ENCODE data around the gene POLR2F.
"Not testable (repeated sequence)": the region's sequence is repeated elsewhere in the genome, so short reads cannot be mapped to it uniquely, and the experiment has no call there.

Gene POLR2F

DNA sequence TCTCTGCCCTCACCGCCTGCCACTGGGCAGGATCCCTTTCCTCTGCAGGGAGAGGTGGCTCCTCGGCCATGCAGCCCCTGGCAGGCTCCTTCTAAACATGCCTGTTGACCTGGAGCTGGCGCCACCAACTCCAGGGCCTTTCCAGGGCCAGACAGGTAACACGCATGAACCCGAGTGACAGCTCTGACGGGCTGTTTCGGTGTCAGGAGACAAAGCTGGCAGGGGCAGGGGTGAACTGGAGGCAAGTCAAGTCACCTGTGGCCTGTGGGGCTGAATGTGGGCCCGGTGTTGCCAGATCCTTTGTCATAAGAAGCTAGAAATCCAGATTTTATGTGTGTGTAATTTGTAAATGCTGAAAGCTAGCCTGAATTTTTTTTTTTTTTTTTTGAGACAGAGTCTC is 11.4 kb upstream of the POLR2F start:
- Mint-ChIP-seq H3K27me3 (ENCODE audit: low read depth) (no peaks in the 10 kb centered on the region), H3K36me3 (ENCODE audit: low read depth) (peaks cover 20% of the 10 kb centered on the region), H3K9me3 (no peaks in the 10 kb centered on the region), H3K27ac (no peak overlapping the region), H3K4me3 (no peak overlapping the region), H3K4me1 (no peaks in the 10 kb centered on the region)
- TF ChIP-seq, protein P1, sequence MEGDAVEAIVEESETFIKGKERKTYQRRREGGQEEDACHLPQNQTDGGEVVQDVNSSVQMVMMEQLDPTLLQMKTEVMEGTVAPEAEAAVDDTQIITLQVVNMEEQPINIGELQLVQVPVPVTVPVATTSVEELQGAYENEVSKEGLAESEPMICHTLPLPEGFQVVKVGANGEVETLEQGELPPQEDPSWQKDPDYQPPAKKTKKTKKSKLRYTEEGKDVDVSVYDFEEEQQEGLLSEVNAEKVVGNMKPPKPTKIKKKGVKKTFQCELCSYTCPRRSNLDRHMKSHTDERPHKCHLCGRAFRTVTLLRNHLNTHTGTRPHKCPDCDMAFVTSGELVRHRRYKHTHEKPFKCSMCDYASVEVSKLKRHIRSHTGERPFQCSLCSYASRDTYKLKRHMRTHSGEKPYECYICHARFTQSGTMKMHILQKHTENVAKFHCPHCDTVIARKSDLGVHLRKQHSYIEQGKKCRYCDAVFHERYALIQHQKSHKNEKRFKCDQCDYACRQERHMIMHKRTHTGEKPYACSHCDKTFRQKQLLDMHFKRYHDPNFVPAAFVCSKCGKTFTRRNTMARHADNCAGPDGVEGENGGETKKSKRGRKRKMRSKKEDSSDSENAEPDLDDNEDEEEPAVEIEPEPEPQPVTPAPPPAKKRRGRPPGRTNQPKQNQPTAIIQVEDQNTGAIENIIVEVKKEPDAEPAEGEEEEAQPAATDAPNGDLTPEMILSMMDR (IDR thresholded peaks at IDR 0.05; ENCODE audit: unreplicated experiment in 3 of 3) = no peak

DNA sequence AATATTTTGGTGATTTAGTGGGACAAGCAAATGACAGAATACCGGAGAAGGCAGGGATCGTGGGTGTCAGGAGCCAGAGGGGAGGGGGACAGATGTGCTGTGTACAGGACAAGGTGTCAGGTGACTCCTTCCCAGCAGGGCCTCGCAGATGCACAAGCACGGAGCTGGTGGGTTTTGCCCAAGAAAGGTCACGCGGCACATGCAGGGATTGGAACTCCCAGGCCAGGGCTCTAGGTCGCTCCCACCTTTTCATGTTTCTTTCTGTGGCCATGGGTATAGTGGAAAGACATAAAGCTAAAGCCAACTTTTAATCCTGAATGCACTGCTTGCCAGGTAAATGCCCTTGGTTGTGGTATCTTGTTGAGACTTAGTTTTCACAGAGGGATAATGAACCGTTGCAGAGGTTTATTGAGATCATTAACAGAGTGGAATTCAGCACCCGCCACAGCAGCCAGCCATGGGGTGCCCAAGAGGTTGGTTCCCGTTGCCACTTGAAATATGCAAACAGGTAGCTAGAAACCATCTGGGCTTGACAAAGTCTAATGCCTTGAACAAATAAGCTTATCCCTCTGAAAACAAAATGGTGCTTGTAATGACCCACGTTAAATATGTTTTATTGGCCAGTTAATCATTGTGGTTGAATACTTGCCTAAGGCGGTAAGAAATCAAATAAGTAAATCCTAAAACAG is 10.2 kb upstream of the POLR2F start:
- peak overlapping the region; percentile 51 to 81 (median 63) for H3K27ac Mint-ChIP-seq
- H3K4me3 Mint-ChIP-seq = no peak overlapping the region
- H3K4me1 Mint-ChIP-seq = no peaks in the 10 kb centered on the region
- peaks cover 13% of the 10 kb centered on the region for H3K36me3 Mint-ChIP-seq (ENCODE audit: low read depth)
- no peaks in the 10 kb centered on the region for H3K9me3 Mint-ChIP-seq
- no peaks in the 10 kb centered on the region for H3K27me3 Mint-ChIP-seq (ENCODE audit: low read depth)
- TF ChIP-seq, protein P1 (IDR thresholded peaks at IDR 0.05; ENCODE audit: unreplicated experiment in 3 of 3) = no peak

DNA sequence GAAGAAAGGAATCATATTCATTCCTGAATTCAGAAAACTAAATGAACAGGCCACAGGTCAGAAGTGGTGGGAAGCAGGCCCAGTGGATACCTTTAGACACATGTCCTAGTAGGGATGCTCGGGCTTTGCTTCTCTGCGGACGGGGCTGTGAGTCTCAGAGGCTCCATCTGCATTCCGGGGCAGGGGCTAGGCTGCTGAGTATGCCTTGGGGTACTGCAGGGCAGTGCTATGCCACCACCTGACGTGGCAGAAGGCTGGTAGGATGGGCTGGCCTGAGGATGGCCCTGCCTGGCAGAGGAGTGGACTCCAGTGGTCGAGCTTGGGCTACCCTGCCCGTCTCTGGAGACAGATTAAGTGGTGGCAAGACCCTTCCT is 9.7 kb upstream of the POLR2F start:
- H3K4me1 Mint-ChIP-seq = no peaks in the 10 kb centered on the region
- H3K4me3 Mint-ChIP-seq = no peak overlapping the region
- H3K36me3 Mint-ChIP-seq (ENCODE audit: low read depth) = peaks cover 13% of the 10 kb centered on the region
- no peaks in the 10 kb centered on the region for H3K9me3 Mint-ChIP-seq
- peak overlapping the region; percentile 51 to 81 (median 63) for H3K27ac Mint-ChIP-seq
- H3K27me3 Mint-ChIP-seq (ENCODE audit: low read depth) = no peaks in the 10 kb centered on the region
- TF ChIP-seq, protein P1 (IDR thresholded peaks at IDR 0.05; ENCODE audit: unreplicated experiment in 3 of 3) = no peak

DNA sequence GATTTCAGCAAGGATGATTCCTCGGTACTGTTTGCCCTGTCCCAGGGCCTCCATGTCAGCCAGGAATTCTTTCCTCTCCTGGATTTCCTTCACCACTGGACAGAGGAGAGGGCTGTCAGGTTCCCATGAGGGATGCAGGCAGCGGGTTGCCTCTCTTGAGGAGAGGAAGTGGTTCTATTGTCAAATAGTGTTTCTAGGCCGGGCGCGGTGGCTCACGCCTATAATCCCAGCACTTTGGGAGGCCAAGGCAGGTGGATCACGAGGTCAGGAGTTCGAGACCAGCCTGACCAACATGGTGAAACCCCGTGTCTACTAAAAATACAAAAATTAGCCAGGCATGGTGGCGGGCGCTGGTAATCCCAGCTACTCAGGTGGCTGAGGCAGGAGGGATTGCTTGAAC is 9.1 kb upstream of the POLR2F start:
- not testable (repeated sequence) for H3K27ac Mint-ChIP-seq; H3K27me3 Mint-ChIP-seq (ENCODE audit: low read depth); H3K4me3 Mint-ChIP-seq; H3K9me3 Mint-ChIP-seq; H3K4me1 Mint-ChIP-seq
- peaks cover 13% of the 10 kb centered on the region for H3K36me3 Mint-ChIP-seq (ENCODE audit: low read depth)

DNA sequence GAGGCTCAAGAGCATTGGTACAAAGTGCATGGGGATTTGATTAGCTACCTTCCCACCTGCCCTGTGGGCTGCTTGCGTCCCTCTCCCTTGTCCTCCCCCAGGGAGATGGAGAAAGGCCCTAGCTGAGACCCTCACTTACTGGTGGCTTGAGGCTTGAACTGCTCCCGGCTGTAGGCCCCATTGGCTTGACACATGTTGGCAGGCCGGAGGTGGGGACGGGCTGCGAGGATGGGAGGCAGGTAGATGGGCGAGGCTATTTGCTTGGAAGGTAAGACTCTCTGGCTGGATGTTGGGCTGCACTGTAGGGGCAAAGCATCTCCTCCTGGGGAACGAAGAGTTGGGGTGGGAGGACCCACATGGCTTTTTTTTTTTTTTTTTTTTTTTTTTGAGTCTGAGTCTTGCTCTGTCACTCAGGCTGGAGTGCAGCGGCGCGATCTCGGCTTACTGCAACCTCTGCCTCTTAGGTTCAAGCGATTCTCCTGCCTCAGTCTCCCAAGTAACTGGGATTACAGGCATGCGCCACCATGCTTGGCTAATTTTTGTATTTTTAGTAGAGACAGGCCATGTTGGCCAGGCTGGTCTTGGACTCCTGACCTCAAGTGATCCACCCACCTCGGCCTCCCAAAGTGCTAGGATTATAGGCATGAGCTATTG is 6.2 kb upstream of the POLR2F start:
- H3K4me3 Mint-ChIP-seq; H3K27me3 Mint-ChIP-seq (ENCODE audit: low read depth); H3K27ac Mint-ChIP-seq; H3K36me3 Mint-ChIP-seq (ENCODE audit: low read depth); H3K9me3 Mint-ChIP-seq; H3K4me1 Mint-ChIP-seq: not testable (repeated sequence)

DNA sequence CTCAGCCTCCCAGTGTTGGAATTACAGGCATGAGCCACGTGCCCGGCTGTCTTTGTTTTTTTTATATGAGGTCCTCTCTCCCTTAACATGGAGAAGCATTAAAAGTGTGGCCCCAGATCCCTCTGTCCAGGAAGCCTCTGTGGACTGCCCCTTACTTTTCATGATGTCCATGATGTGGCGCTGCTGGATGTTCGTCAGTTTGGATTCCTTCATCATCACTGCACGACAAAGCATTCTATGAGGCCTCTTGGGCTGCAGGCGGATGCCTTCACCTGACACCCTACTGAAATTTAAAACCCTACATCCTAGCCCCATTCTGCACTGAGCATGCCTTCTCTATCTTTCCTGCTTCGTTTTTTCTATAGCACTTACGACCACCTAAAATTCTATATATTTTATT is 2.2 kb upstream of the POLR2F start:
- H3K4me1 Mint-ChIP-seq = peaks cover 21% of the 10 kb centered on the region
- TF ChIP-seq, protein P1 (IDR thresholded peaks at IDR 0.05; ENCODE audit: unreplicated experiment in 3 of 3) = no peak

GRCh38 chr22:37952629-37953028 is 870 bp upstream of the POLR2F start:
- peaks cover 18% of the 10 kb centered on the region for H3K36me3 Mint-ChIP-seq (ENCODE audit: low read depth)
- not testable (repeated sequence) for H3K27ac Mint-ChIP-seq; H3K27me3 Mint-ChIP-seq (ENCODE audit: low read depth); H3K9me3 Mint-ChIP-seq
- H3K4me1 Mint-ChIP-seq = peaks cover 21% of the 10 kb centered on the region
- H3K4me3 Mint-ChIP-seq = peak overlapping the region; percentile 96 to 99 (median 98)

More for the DNA sequence above, 2.2 kb upstream of the POLR2F start:
- Mint-ChIP-seq H3K27me3 (ENCODE audit: low read depth) (peaks cover 9% of the 10 kb centered on the region), H3K36me3 (ENCODE audit: low read depth) (peaks cover 6% of the 10 kb centered on the region), H3K4me3 (peak overlapping the region; percentile 20 to 70 (median 57)), H3K27ac (peak overlapping the region in 1 of 3 experiments; percentile 19), H3K9me3 (no peaks in the 10 kb centered on the region)
